Left renal pelvis (tissue), 4 donors: ENCODE measurements around the gene AKAP13. TPM values are rescaled to one million over a fixed set of nuclear protein-coding genes. Genes with fewer than 3 reads are reported as not detected.

Source experiments
- DNase-seq, 4 donors: peaks; one replicate each; pipeline ENCODE4 v3.0.0-alpha.2; 2013; ENCODE audit warnings: low read depth in 4 of 4, low spot score in 3 of 4
- polyA plus RNA-seq, 4 donors: library from polyadenylated mRNA; unstranded; fragments of 120-200 nt; gene quantifications; one replicate each; pipeline ENCODE4 v1.2.1, GENCODE V29; 2013; ENCODE audit not compliant: insufficient read length in 4 of 4

AKAP13 gene
- polyA plus RNA-seq, 4 donors, result 82.3 to 93.2 (median 87.8) TPM

DNA sequence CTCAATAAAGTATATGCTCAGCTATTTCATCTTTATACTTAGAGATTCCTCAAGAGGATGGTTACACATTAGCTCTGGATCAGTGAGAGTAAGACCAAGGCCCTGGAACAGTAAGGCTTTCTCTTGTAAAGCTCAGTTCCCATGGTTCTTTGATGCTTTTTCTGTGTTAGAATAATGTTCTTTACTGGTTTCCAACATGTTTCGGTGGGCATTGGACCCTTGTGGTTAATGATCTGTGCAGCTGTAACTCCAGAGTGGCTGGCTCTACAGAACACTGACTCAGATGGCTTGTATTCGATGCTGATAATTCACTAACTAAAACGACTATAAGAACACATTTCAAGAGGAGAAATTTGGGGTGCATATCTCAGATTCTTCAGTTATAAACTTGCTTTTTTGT is 114.7 kb downstream of the AKAP13 start:
- no peak for DNase-seq

- DNase-seq, result no peak
Measured at GRCh38 chr15:85495544-85495943, 115.1 kb downstream of the AKAP13 start.

DNA sequence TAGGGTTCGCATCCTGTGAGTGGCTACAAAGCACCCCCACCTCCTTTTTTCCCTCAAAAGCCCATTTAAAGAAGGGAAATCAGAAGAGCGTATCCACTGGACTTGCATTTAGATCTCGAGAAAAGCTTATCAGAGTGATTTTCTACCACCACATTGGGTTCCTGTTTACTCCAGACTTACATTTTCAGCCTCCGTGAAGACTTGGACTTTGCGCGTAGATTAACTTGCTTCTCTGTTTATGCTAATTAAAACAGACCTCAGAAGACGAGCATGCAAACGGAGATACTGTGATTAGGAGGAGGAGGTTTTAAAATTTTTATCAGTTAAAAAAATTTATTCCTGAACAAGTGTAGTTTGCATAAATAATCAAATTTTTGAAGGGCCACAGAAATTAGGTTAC is 115.7 kb downstream of the AKAP13 start:
- DNase-seq, result no peak

DNA sequence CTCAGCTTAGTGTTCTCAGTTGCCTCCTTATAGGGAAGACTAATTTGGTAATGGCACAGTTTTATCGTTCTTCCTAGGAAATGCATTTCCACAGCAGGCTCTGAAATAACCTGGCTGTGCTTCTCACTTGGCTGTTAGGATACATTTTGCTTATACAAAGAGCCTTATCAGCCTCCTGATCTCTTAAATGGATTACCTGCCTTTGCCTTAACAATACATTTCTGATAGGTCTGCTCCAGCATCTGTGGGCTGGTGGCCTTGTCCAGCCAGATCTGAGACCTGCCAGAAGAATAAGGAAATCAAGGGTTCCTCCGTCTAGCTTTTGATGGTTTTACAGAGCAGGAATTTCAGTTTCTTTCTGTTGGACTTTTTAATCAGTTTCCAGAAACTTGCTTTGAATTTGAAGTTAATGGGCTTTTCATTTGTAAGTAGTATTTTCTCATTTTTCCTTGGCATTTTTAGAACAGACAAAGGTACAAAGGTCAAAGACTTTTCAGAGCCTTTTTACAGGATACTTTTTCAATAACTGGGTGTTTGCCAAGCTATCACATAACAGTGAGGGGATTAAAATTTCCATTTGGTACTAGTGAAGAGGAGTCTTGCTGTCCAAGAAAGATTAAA is 116.3 kb downstream of the AKAP13 start:
- DNase-seq, result no peak

- no peak for DNase-seq
Measured at GRCh38 chr15:85497172-85497569, 116.8 kb downstream of the AKAP13 start.

DNA sequence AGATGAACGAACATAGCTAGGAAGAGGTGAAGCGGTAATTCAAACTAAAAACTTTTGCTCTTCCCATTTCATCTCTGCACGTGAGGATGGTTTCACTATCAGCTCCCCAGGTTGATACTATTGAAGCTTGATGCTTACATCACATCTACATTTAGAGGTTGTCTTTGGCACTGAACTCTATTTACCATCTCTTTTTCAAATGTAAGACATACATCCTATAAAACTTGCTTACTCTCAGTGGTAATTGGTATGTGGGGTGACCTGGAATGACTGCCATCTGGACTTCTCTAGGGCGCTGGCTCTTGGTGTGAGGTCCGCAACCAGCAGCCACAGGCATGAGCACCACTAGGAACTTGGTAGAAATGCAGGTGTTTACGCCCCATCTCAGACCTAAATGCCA is 118.1 kb downstream of the AKAP13 start:
- DNase-seq, result no peak

GRCh38 chr15:85499371-85499887 is 119.0 kb downstream of the AKAP13 start:
- DNase-seq, result no peak

DNA sequence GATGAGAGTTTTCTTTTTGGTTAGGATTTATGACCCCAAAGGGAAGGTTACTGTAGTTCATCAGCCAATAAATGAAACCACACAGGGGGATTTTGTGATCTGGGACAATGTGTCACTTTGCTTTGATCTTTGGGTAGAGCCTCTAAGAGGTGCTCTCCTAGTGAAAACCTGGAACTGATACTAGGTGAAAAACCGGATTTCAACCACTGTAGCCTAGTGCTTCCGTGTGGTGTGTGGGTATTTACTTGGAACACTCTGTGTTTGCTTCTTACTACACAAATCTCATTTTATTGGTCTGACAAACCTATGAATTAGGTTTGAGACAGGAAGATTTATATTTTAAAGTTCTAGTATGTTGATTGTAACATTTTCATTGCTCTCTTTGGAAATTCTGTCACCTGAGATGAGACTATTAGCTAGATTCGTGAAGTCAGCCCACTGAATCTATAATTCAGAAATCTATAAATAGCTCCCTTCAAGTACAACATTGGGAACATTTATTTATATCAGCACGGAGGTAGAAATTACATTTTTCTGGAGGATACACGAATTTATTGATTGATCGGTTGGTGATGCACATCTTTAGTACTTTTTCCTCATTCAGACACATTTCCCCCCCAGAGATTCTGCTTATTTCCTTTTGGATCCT is 119.8 kb downstream of the AKAP13 start:
- no peak for DNase-seq

GRCh38 chr15:85500729-85501128 is 120.3 kb downstream of the AKAP13 start:
- no peak for DNase-seq

DNA sequence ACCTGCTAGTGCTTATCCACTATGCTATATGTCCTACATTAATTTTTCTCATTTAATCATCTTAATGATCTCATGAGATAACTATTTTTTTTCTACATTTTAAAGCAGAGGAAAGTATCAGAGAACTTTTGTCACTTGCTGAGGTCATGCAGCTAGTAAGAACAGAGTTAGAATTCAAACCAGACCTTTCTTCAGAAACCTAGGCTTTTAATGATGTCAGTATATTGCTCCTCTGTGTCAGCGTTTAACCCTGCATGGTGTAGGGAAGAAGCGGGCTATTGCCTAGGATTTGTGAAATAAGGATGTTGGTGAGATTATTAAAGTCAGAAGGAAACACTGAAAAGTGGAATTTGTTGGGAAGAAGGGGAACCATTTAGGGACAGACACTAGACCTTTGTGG is 121.2 kb downstream of the AKAP13 start:
- no peak for DNase-seq

- no peak for DNase-seq
Measured at GRCh38 chr15:85503151-85503799, 122.9 kb downstream of the AKAP13 start.

DNA sequence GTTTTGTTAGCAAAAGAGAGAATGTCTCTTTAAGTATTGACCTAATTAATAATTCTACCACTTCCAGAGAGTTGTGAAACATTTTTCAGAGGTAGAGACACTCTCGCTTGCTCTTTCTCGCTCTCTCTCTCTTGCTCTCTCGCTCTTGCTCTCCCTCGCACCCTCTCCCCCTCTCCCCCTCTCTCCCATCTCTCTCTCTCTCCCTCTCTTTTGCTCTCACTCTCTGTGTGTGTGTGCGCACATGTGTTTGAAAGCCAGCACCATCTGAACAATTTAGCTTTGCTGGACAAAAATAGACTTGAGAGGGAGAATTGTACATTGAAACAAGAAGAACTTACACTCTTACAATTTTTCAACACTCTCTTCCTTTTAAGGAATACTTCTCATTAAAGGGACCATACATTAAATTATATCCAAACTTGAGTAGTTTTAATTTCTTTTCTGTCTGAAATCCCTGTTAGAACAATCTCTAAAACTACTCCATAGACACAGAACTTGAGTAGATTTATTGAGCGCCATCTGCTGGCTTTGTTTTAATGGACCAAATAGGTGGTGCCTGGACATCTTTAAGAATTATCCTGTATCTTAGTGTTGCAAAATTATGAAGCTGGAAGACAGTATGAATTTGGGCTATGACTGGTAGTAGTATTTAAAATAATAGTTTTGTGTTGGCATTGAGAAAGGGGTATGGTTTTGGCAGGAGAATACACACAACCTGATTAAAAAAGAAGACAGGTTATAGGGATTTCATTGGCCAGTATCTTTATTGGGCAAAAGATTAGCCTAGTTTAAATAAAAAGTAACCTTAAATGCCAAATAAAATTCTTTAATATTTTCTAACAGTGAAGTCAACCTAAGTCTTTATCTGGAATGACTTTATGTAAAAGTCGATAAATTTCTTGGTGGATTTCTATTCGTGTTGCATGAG is 124.6 kb downstream of the AKAP13 start:
- DNase-seq, result no peak

- DNase-seq, result no peak
Measured at GRCh38 chr15:85507114-85507513, 126.7 kb downstream of the AKAP13 start.

DNA sequence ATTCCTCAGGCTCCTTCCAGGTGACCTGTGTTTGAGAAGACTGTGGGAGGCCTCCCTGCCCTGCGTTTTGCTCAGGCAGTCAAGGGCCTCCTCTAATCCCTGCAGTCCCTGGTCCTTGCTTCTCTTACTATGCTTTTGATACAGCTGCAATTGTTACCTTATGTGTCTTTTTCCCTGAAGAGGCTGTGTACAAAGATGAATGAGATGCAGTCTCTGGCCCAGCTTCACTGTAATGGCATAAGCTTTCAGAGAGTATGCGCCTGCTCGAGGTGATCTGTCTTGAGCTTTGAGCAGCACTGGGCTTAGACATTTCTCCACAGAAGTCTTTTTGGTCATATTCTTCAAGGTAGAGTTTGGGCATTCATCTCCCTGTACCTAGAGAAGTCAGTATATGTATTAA is 129.6 kb downstream of the AKAP13 start:
- no peak for DNase-seq

GRCh38 chr15:85514413-85514812 is 134.0 kb downstream of the AKAP13 start:
- no peak for DNase-seq

DNA sequence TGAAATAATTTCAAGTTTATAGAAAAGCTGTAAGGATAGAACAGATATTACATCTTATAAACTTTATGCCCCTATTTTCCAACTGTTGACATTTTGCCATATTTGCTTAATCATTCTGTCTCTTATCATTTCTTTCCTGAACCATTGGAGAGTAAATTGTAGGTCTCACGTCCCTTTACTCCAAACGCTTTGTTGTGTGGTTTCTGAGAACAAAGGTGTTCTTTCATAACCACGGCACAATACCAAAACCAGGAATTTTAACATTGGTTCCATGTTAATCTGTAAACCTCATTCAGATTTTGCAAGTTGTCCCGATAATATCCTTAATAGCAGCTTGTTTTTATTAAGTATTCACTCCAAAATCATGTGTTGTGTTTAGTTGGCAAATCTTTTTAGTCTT is 134.8 kb downstream of the AKAP13 start:
- DNase-seq, result no peak

- DNase-seq, result no peak
Measured at GRCh38 chr15:85517086-85517485, 136.7 kb downstream of the AKAP13 start.

DNA sequence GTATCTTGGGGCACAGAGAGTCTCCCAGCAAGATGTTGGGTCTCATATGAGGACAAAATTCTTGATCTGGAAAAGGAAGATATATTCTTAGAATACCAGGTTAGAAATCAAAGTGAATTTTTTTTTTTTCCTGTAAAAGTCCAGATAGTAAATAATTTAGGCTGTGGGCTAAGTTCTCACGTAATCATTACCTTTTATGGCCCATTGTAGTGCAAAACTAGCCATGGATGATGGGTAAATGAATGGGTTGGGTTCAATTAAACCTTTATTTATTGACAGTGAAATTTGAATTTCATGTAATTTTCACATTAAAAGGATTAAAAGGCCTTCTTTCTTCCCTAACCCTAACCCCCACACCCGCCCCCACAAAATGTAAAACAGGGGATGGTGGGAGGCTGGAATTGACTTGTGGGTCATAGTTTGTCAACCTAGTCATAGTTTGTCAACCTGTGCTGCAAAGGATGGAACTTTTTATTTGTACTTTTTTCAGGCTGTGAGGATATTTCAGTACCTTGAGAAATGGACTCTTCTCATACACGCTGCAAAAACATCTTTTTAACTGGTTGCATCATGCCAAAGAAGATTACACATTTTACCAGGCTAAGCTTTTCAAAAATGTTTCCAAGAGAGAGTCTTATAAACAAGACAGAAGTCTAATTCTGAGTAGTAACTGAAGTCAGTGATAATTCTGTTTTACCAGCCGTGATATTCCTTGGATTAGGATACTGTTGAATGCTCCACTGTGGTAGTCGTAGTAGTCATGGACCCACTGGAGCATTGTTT is 138.8 kb downstream of the AKAP13 start:
- no peak for DNase-seq

- DNase-seq, result no peak
Measured at GRCh38 chr15:85520650-85521049, 140.2 kb downstream of the AKAP13 start.

DNA sequence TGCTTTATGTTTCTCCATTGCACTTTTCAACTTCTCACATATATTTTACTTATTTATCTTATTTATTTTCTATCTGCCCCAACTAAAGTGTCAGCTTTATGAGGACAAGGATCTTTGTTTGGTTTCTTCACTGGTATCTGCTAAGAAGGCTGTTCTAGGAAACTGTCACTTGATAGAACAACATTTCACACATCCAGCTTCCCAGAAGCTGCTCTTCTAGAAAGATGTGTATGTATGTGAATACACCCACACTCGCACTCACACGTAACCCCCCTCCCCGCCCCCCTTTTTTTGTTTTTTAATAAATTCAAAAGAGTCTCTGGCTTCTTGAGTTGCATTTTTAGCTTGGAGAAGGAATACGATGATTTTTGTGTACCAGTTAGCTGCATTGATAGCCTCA is 143.1 kb downstream of the AKAP13 start:
- no peak for DNase-seq
